ENCODE results near the gene ZDHHC20.

ZDHHC20 gene, protein sequence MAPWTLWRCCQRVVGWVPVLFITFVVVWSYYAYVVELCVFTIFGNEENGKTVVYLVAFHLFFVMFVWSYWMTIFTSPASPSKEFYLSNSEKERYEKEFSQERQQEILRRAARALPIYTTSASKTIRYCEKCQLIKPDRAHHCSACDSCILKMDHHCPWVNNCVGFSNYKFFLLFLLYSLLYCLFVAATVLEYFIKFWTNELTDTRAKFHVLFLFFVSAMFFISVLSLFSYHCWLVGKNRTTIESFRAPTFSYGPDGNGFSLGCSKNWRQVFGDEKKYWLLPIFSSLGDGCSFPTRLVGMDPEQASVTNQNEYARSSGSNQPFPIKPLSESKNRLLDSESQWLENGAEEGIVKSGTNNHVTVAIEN

DNA sequence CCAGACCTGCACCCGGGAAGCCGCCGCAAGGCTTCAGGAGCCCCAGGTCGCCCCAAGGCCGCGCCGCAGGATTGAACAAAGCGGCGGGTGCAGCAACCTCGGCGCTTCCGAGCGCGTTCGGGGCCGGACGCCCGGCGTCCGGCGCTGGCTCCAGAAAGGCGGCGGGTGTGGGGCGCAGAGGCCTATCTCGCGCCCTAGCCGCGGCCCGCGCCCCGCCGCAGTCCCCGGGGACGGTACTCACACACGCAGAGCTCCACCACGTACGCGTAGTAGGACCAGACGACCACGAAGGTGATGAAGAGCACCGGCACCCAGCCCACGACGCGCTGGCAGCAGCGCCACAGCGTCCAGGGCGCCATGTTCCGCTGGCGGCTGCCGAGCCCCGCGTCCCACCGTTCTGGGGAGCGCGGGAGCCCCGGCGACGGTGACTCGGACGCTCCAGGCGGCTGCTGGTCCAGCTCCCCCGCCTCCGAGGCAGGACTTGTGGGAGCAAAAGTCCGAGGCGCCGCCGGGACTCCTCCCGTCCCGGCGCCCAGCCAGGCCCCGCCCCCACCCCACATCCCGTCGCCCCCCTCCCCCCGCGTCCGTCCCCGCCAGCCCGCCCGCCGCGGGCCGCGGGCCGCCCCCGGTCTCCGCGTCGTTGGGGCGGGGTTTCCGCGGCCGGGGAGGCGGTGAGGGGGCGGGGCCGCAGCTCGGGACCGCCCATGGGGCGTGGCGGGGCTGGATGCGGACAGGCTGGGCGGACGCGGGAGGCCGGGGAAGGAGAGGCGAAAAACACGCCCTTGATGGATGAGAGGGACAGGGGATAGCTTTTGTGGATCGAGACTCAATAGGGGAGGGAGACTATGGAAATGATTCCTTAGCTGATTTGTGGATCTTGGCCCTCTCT lies at the start of gene ZDHHC20:
ZDHHC20 (minus strand) TSS at position 491 of the 889 bp plus-strand sequence; CDS start at position 359, 132 bp downstream.
- DNase-seq (ENCODE audit: low spot score) = peak; percentile 75

- no peak for DNase-seq (ENCODE audit: low spot score)
Observed at GRCh38 chr13:21504379-21504778, 45.3 kb upstream of the ZDHHC20 start.

- DNase-seq (ENCODE audit: low spot score) = peak; percentile 45
Observed at GRCh38 chr13:21501686-21502085, 42.6 kb upstream of the ZDHHC20 start.

GRCh38 chr13:21486322-21486721 lies 27.2 kb upstream of the ZDHHC20 start:
- DNase-seq (ENCODE audit: low spot score) = no peak

DNA sequence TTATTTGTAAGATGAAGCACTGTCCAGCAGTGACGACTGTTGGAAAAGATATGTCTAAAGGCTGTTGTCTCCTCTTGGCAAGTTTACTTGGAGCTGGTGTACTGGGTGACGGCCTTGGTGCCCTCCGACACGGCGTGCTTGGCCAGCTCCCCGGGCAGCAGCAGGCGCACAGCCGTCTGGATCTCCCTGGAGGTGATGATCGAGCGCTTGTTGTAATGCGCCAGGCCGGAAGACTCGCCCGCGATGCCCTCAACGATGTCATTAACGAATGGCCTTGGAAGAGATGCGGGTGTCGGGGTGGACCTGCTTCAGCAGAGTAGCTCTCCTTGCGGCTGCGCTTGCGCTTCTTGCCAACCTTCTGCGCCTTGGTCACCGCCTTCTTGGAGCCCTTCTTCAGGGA lies 24.6 kb upstream of the ZDHHC20 start:
- DNase-seq (ENCODE audit: low spot score) = no peak

GRCh38 chr13:21481359-21481758 lies 22.3 kb upstream of the ZDHHC20 start:
- DNase-seq (ENCODE audit: low spot score) = no peak

DNA sequence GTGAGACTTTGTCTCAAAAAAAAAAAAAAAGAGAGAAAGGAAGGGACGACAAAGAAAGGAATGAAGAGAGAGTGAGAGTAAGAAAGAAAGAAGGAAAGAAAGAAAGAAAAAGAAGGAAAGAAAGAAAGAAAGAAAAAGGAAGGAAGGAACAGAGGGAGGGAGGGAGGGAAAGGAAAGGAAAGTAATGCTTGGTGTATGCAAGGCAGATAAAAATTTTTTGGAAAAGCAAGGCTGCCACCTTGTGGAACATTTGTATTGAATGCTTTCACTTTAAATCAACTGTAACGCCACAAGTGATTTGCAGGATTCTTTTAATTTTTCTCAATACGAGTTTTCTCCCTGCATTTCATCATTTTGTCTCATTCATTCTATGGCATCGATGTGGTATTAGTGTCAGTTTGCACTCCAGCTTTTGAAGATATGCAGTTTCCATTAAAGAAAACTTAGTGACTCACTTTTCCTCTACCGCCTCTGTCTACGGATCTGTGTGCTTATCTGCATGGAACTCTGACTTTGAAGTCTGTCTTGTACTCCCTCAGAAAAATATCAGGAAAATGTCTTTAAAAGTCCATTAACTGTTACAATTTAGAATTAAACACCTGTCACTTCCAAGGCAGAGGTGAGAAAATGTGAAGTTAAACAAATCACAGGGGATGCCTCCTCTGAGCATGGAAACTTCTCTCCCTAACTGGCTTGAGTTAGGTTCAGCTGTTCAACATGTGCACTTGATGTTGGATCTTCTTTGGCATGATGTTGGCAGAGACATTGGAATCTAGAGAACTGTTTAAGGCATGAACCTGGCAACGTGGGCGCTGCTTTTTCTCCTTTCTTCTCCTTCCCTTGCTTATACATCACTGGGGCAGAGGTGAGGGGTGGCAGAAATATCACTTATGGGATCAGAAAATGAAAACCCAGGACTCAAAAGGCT lies 20.0 kb upstream of the ZDHHC20 start:
- no peak for DNase-seq (ENCODE audit: low spot score)

GRCh38 chr13:21476893-21477472 lies 17.9 kb upstream of the ZDHHC20 start:
- peak; percentile 65 for DNase-seq (ENCODE audit: low spot score)

DNA sequence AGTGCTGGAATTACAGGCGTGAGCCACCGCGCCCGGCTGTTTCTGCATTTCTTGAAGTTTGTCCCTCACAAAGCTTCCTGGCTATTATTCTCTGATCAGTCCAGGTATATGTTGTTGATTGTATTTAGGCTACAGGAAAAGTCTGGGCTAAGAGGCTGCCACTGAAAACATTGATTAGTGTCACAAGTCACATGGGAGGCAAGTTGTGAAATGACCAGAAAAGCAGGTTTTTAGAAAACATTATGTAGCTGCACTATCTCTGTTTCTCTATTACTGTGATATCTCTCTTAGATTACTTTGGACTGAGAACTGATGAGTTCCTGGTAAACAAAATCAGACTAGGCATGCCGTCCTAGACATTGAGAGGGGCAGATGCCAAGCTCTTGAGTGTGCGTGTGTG lies 16.0 kb upstream of the ZDHHC20 start:
- no peak for DNase-seq (ENCODE audit: low spot score)

GRCh38 chr13:21470785-21471184 lies 11.7 kb upstream of the ZDHHC20 start:
- no peak for DNase-seq (ENCODE audit: low spot score)

GRCh38 chr13:21466527-21466926 lies 7.4 kb upstream of the ZDHHC20 start:
- no peak for DNase-seq (ENCODE audit: low spot score)

- peak; percentile 23 for DNase-seq (ENCODE audit: low spot score)
Observed at GRCh38 chr13:21465710-21466160, 6.6 kb upstream of the ZDHHC20 start.

GRCh38 chr13:21463424-21463823 lies 4.3 kb upstream of the ZDHHC20 start:
- no peak for DNase-seq (ENCODE audit: low spot score)

GRCh38 chr13:21461131-21461530 lies 2.0 kb upstream of the ZDHHC20 start:
- no peak for DNase-seq (ENCODE audit: low spot score)

GRCh38 chr13:21458451-21458812 lies 671 bp downstream of the ZDHHC20 start:
- peak; percentile 65 for DNase-seq (ENCODE audit: low spot score)

DNA sequence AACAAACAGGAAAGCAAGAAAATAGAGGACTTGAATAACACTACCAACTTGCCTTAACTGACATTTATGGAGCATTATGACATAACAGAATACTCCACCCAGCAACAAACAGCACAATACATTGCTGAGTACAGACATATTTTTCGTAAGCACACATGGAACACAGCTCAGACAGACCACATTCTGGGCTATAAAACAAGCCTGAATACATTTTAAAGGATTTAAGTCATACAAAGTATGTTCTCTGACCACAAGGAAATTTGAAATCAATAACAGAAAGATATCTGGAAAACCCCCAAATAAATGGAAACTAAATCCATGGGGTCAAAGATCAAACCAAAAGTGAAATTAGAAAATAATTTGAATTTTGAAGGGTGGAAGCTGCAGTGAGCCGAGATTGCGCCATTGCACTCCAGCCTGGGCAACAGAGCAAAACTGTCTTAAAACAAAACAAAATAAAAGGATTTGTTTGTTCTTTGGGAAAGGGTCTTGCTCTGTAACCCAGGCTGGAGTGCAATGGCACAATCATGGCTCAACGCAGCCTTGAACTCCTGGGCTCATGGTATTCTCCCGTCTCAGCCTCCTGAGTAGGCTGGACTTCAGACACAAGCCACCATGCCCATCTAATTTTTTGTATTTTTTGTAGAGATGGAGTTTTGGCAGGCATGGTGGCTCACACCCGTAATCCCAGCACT lies 5.6 kb downstream of the ZDHHC20 start:
- DNase-seq (ENCODE audit: low spot score) = no peak

GRCh38 chr13:21450936-21451335 lies 8.2 kb downstream of the ZDHHC20 start:
- DNase-seq (ENCODE audit: low spot score) = no peak

DNA sequence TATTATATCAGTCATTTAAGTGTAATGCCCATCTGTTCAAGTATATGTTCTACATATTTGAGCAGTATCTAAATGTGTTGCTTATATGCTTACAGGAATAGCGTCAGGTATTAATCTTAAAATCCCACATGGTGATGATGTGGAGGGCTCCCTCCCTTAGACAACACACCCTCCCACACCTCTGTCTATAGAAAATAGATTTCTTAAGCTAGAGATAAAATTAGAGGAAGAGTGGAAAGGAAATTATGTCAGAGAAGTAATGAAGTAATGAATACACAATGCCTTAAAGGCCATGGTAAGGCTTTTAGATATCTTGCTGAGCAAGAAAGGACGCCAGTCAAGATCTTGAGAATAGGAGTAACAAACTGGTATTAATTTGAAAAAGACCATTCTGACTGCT lies 12.4 kb downstream of the ZDHHC20 start:
- no peak for DNase-seq (ENCODE audit: low spot score)

DNA sequence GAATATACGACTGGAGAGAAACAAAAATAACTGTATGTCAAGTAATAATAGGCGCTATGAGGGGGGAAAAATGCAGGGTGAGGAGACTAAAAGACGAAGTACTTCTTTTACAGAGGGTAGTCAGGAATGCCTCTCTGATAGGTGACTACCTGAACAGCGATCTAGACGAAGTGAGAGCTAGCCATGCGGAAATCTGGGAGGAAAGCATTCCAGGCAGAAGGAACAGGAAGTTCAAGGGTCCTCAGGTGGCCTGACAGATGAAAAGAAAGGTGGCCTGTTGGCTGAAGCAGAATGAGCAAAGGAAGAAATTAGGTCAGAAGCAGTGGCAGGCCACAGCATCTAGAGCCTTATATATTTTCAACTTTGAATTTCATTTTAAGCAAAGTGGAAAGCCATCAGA lies 13.3 kb downstream of the ZDHHC20 start:
- DNase-seq (ENCODE audit: low spot score) = no peak

DNA sequence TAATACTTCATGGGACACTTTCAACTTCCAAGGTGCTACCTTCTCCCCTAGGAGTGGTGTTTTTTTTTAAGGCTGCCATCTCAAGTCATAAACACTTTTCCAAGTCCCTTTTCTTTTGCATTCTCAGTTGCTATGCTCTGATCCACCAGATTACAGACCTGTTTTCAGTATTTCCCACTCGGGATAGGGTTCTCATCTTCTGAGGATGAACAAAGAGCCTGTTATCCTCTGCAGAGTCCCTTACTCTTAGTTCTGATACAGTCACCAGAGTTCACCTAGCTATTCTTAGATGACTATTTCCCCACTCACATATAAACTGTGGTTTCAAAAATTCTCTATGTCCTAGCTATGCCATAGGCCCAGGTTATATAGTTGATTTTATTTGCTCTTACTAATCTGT lies 15.9 kb downstream of the ZDHHC20 start:
- DNase-seq (ENCODE audit: low spot score) = no peak

- no peak for DNase-seq (ENCODE audit: low spot score)
Observed at GRCh38 chr13:21436582-21436981, 22.5 kb downstream of the ZDHHC20 start.
